ENCODE data around the gene TMA7B. TPM values are rescaled to one million over a fixed set of nuclear protein-coding genes. Genes with fewer than 3 reads are reported as not detected.

The TMA7B gene
- total RNA-seq, 6 experiments from 2014 or later = not detected

DNA sequence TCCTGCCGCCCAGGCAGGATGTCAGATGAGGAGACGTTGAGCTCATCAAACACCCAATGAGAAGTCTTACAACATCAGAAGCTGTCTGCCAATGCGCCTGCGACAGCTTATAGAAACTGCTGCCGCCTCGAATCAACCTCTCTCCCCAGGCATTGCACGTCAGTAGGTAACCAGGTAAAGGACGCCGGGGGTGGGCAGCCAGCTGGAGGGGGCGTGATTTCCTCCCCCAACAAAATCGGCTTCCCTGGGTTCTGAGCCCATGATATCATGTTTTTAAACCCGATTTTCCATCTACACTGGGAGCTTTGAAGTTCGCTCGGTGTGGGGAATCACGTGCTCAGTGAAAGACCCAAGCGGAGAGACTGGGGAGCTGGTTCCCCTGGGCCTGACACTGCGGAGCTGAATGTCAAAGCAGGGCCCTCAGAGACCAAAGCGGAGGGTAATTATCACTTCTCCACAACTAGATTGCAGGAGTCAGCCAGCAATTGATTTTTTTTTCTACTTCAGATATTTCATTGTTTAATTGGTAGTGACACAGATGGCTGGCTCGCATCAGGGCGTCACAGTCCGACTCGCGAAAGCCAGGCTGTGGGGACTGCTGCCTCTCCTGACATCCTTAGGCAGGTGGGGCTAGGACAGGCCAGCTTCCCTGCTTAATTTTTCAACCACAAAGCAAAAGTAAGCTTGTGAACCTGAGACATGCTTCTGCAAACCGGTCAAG lies 49.9 kb downstream of the TMA7B start:
- TF ChIP-seq, protein P1, sequence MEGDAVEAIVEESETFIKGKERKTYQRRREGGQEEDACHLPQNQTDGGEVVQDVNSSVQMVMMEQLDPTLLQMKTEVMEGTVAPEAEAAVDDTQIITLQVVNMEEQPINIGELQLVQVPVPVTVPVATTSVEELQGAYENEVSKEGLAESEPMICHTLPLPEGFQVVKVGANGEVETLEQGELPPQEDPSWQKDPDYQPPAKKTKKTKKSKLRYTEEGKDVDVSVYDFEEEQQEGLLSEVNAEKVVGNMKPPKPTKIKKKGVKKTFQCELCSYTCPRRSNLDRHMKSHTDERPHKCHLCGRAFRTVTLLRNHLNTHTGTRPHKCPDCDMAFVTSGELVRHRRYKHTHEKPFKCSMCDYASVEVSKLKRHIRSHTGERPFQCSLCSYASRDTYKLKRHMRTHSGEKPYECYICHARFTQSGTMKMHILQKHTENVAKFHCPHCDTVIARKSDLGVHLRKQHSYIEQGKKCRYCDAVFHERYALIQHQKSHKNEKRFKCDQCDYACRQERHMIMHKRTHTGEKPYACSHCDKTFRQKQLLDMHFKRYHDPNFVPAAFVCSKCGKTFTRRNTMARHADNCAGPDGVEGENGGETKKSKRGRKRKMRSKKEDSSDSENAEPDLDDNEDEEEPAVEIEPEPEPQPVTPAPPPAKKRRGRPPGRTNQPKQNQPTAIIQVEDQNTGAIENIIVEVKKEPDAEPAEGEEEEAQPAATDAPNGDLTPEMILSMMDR (IDR thresholded peaks at IDR 0.05) = no peak
- H3K27me3 Mint-ChIP-seq (ENCODE audit: insufficient read depth) = peaks cover 24% of the 10 kb centered on the region
- no peaks in the 10 kb centered on the region for H3K36me3 Mint-ChIP-seq (ENCODE audit: low read depth)
- no peak overlapping the region for H3K4me3 Mint-ChIP-seq
- H3K9me3 Mint-ChIP-seq = no peaks in the 10 kb centered on the region
- H3K27ac Mint-ChIP-seq = no peak overlapping the region
- DNase-seq = no peak
- no peaks in the 10 kb centered on the region; the same call in 1 of the 2 replicates for H3K4me1 Mint-ChIP-seq (ENCODE audit: low read depth)

DNA sequence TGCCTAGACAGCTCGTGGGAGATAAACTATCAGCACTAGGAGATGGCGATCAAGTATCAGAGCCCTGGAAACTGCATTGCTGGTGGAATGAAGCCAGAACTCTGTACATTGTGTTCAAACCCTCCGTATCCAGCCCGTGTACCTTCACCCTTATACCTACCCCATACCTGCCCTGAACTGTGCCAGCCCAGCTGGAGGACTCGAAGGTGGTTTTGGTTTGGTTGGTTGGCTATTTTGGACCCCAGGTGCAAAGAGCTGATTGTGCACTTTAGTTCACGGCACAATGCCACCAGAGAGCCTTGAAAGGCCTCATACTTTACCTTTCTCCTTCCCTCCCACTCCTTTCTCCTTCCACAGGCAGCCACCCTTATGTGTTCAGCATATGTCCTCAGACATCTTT lies 50.5 kb downstream of the TMA7B start:
- no peaks in the 10 kb centered on the region for H3K36me3 Mint-ChIP-seq (ENCODE audit: low read depth)
- TF ChIP-seq, protein P1 (IDR thresholded peaks at IDR 0.05) = no peak
- no peak overlapping the region for H3K27ac Mint-ChIP-seq
- DNase-seq = no peak
- no peaks in the 10 kb centered on the region for H3K9me3 Mint-ChIP-seq
- H3K27me3 Mint-ChIP-seq (ENCODE audit: insufficient read depth) = peaks cover 22% of the 10 kb centered on the region
- H3K4me3 Mint-ChIP-seq = no peak overlapping the region
- no peaks in the 10 kb centered on the region; the same call in 1 of the 2 replicates for H3K4me1 Mint-ChIP-seq (ENCODE audit: low read depth)

Other genes starting within 250 kb of the TMA7B start
- gene ENTHD1, start 66.6 kb upstream of the TMA7B start, total RNA-seq (2021; fragmentation: NEBNext Ultra II Directional; extraction: Animal tissue kit (Norgen Biotek cat#: 25700)) = not detected
- gene GRAP2, start 59.3 kb upstream of the TMA7B start, total RNA-seq (2021; fragmentation: NEBNext Ultra II Directional; extraction: Animal tissue kit (Norgen Biotek cat#: 25700)) = not detected
- gene FAM83F, start 34.6 kb downstream of the TMA7B start, total RNA-seq (2021; fragmentation: NEBNext Ultra II Directional; extraction: Animal tissue kit (Norgen Biotek cat#: 25700)) = not detected
- 10 to 100 TPM; 30.8 to 36.3 (median 34.3) TPM for gene TNRC6B, start 217.5 kb downstream of the TMA7B start, total RNA-seq (2021; fragmentation: NEBNext Ultra II Directional; extraction: Animal tissue kit (Norgen Biotek cat#: 25700))